Measurements from ENCODE around the gene ARHGAP25. TPM values are rescaled to one million over a fixed set of nuclear protein-coding genes. Genes with fewer than 3 reads are reported as not detected.

ARHGAP25 gene
- total RNA-seq, 1 experiment from 2014 or later = 6.2 TPM

GRCh38 chr2:68787356-68787755 lies 52.7 kb downstream of the ARHGAP25 start:
- no TSS peak for BruUV-seq (replicated peaks)

DNA sequence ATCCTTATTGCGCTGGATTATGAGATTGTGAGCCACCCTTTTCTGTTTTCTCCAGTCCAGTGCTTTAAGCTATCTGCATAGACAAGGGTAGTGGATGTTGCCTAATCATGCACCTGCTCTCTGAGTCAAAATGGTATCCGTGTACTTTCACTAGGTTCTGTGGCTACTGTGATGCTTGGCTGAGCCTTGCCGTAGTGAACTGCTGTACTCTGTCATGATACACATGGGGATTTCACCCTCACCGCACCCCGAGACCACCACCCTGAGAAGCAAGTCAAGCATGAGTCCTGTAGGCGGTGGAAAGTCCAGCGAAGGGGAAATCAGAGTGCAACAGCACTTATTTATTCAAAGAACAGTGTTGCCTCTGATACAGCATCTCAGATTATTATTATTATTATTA lies 55.0 kb downstream of the ARHGAP25 start:
- H3K4me3 ChIP-seq (ENCODE audit: low read depth, low read length, poor library complexity, severe bottlenecking) = no peak overlapping the region
- POLR2A ChIA-PET (ENCODE audit: low non-redundant PET) = no interaction called here
- intact Hi-C loops (cut with micrococcal nuclease; ENCODE audit: unreplicated experiment) = no loop called here
- H3K4me1 ChIP-seq (ENCODE audit: insufficient read depth, low read length, poor library complexity, severe bottlenecking) = no peaks in the 10 kb centered on the region
- no peak for TF ChIP-seq CTCF (conservative IDR thresholded peaks at IDR 0.05; ENCODE audit: low read depth, low read length)
- TF ChIP-seq EZH2 (IDR thresholded peaks at IDR 0.05; ENCODE audit: borderline replicate concordance, low read depth, low read length, poor library complexity, severe bottlenecking) = no peak
- H3K36me3 ChIP-seq (ENCODE audit: insufficient read depth, low read length, poor library complexity, severe bottlenecking) = no peaks in the 10 kb centered on the region
- H3K27me3 ChIP-seq (replicated peaks; ENCODE audit: insufficient read depth, low read depth, low read length, poor library complexity) = no peaks in the 10 kb centered on the region
- CTCF ChIA-PET = no interaction called here
- no peak for DNase-seq (ENCODE audit: low spot score)
- no peak overlapping the region for H3K27ac ChIP-seq (ENCODE audit: low read depth, low read length, poor library complexity, severe bottlenecking)
- no peaks in the 10 kb centered on the region for H3K9me3 ChIP-seq (ENCODE audit: low read depth, low read length, poor library complexity, severe bottlenecking)
- no TSS peak for BruUV-seq (replicated peaks)

More at GRCh38 chr2:68787356-68787755, 52.7 kb downstream of the ARHGAP25 start:
- no peak for TF ChIP-seq EZH2 (IDR thresholded peaks at IDR 0.05; ENCODE audit: borderline replicate concordance, low read depth, low read length, poor library complexity, severe bottlenecking)
- TF ChIP-seq CTCF (conservative IDR thresholded peaks at IDR 0.05; ENCODE audit: low read depth, low read length) = no peak
- H3K27ac ChIP-seq (ENCODE audit: low read depth, low read length, poor library complexity, severe bottlenecking) = no peak overlapping the region
- H3K4me3 ChIP-seq (ENCODE audit: low read depth, low read length, poor library complexity, severe bottlenecking) = no peak overlapping the region
- no peak for DNase-seq (ENCODE audit: low spot score)
- intact Hi-C loops (cut with micrococcal nuclease; ENCODE audit: unreplicated experiment) = no loop called here
- ChIA-PET CTCF (no interaction called here), POLR2A (ENCODE audit: low non-redundant PET) (no interaction called here)
- H3K4me1 ChIP-seq (ENCODE audit: insufficient read depth, low read length, poor library complexity, severe bottlenecking) = no peaks in the 10 kb centered on the region
- H3K27me3 ChIP-seq (replicated peaks; ENCODE audit: insufficient read depth, low read depth, low read length, poor library complexity) = no peaks in the 10 kb centered on the region
- no peaks in the 10 kb centered on the region for H3K36me3 ChIP-seq (ENCODE audit: insufficient read depth, low read length, poor library complexity, severe bottlenecking)
- H3K9me3 ChIP-seq (ENCODE audit: low read depth, low read length, poor library complexity, severe bottlenecking) = no peaks in the 10 kb centered on the region

GRCh38 chr2:68790600-68790999 lies 56.0 kb downstream of the ARHGAP25 start:
- no peaks in the 10 kb centered on the region for H3K4me1 ChIP-seq (ENCODE audit: insufficient read depth, low read length, poor library complexity, severe bottlenecking)
- ChIA-PET POLR2A (ENCODE audit: low non-redundant PET) (no interaction called here), CTCF (interaction anchor here (2.2 kb wide), 1 partner anchor 39 kb away, joined by 6 read pairs; no protein-coding TSS in a partner anchor)
- H3K36me3 ChIP-seq (ENCODE audit: insufficient read depth, low read length, poor library complexity, severe bottlenecking) = no peaks in the 10 kb centered on the region
- no peak for DNase-seq (ENCODE audit: low spot score)
- intact Hi-C loops (cut with micrococcal nuclease; ENCODE audit: unreplicated experiment) = no loop called here
- no peak overlapping the region for H3K27ac ChIP-seq (ENCODE audit: low read depth, low read length, poor library complexity, severe bottlenecking)
- BruUV-seq (replicated peaks) = no TSS peak
- TF ChIP-seq CTCF (conservative IDR thresholded peaks at IDR 0.05; ENCODE audit: low read depth, low read length) = no peak
- no peaks in the 10 kb centered on the region for H3K9me3 ChIP-seq (ENCODE audit: low read depth, low read length, poor library complexity, severe bottlenecking)
- H3K27me3 ChIP-seq (replicated peaks; ENCODE audit: insufficient read depth, low read depth, low read length, poor library complexity) = no peaks in the 10 kb centered on the region
- H3K4me3 ChIP-seq (ENCODE audit: low read depth, low read length, poor library complexity, severe bottlenecking) = no peak overlapping the region

All from A673 (cell line).